H9 (cell line): Measurements from ENCODE around the gene SORCS2. TPM values are rescaled to one million over a fixed set of nuclear protein-coding genes. Genes with fewer than 3 reads are reported as not detected.

Source experiments
- DNase-seq: peaks from one replicate; pipeline ENCODE4 v3.0.0-alpha.2; 2017
- H2AFZ ChIP-seq: one replicate; pipeline ENCODE4 v1.6.1; 2013; ENCODE audit warnings: mild to moderate bottlenecking, low read length, control low read depth, moderate library complexity
- H2AK5ac ChIP-seq: 2 replicates; pipeline ENCODE4 v1.6.1; 2013; ENCODE audit warnings: low read length, control low read depth, mixed read lengths; ENCODE audit not compliant: insufficient read length
- H2BK120ac ChIP-seq: one replicate; pipeline ENCODE4 v1.6.1; 2013; ENCODE audit warnings: low read depth, mild to moderate bottlenecking, low read length, control low read depth, inconsistent platforms; ENCODE audit not compliant: poor library complexity, severe bottlenecking
- H2BK12ac ChIP-seq: 2 replicates; pipeline ENCODE4 v1.6.1; 2013; ENCODE audit warnings: low read length, control low read depth, mixed read lengths, low read depth; ENCODE audit not compliant: insufficient read length
- H2BK15ac ChIP-seq: 2 replicates; pipeline ENCODE4 v1.6.1; 2013; ENCODE audit warnings: low read depth, low read length, control low read depth
- H2BK20ac ChIP-seq: one replicate; pipeline ENCODE4 v1.6.1; 2013; ENCODE audit warnings: low read depth, mild to moderate bottlenecking, low read length, control low read depth, inconsistent platforms; ENCODE audit not compliant: poor library complexity, severe bottlenecking
- H2BK5ac ChIP-seq: 2 replicates; pipeline ENCODE4 v1.6.1; 2013; ENCODE audit warnings: low read length, control low read depth, mixed read lengths; ENCODE audit not compliant: insufficient read length
- H3K14ac ChIP-seq: 2 replicates; pipeline ENCODE4 v1.6.1; 2013; ENCODE audit warnings: low read length, control low read depth; ENCODE audit not compliant: insufficient read depth
- H3K18ac ChIP-seq: 2 replicates; pipeline ENCODE4 v1.6.1; 2013; ENCODE audit warnings: low read depth, mild to moderate bottlenecking, mixed read lengths, low read length, control low read depth; ENCODE audit not compliant: insufficient read length
- H3K23ac ChIP-seq: 2 replicates; pipeline ENCODE4 v1.6.1; 2013; ENCODE audit warnings: low read length, control low read depth, mixed read lengths, low read depth; ENCODE audit not compliant: insufficient read length
- H3K23me2 ChIP-seq: 2 replicates; pipeline ENCODE4 v1.6.1; 2013; ENCODE audit warnings: low read depth, mild to moderate bottlenecking, mixed read lengths, low read length, control low read depth; ENCODE audit not compliant: insufficient read length, poor library complexity, severe bottlenecking
- H3K27ac ChIP-seq: 2 replicates; pipeline ENCODE4 v1.5.1; 2013; ENCODE audit warnings: low read length, control low read depth, mixed read lengths, low read depth; ENCODE audit not compliant: insufficient read length
- H3K27me3 ChIP-seq: 2 replicates; pipeline ENCODE4 v1.6.1; 2013; ENCODE audit warnings: low read length, control low read depth, inconsistent platforms; ENCODE audit not compliant: insufficient read depth
- H3K4ac ChIP-seq: 2 replicates; pipeline ENCODE4 v1.6.1; 2013; ENCODE audit warnings: low read depth, mild to moderate bottlenecking, control low read depth, inconsistent platforms, low read length, moderate library complexity
- H3K4me1 ChIP-seq: 2 replicates; pipeline ENCODE4 v1.6.1; 2013; ENCODE audit warnings: low read length, control low read depth, inconsistent platforms; ENCODE audit not compliant: insufficient read depth
- H3K4me2 ChIP-seq: 2 replicates; pipeline ENCODE4 v1.6.1; 2013; ENCODE audit warnings: low read length, control low read depth, mixed read lengths; ENCODE audit not compliant: insufficient read length, insufficient read depth
- H3K56ac ChIP-seq: 2 replicates; pipeline ENCODE4 v1.6.1; 2013; ENCODE audit warnings: low read depth, mild to moderate bottlenecking, mixed read lengths, low read length, control low read depth; ENCODE audit not compliant: insufficient read length
- H3K79me1 ChIP-seq: 2 replicates; pipeline ENCODE4 v1.6.1; 2013; ENCODE audit warnings: low read depth, mild to moderate bottlenecking, moderate library complexity, low read length, control low read depth, inconsistent platforms; ENCODE audit not compliant: insufficient read depth, poor library complexity, severe bottlenecking
- H3K79me2 ChIP-seq: 2 replicates; pipeline ENCODE4 v1.6.1; 2013; ENCODE audit warnings: low read length, control low read depth, inconsistent platforms; ENCODE audit not compliant: insufficient read depth
- H3K9ac ChIP-seq: 2 replicates; pipeline ENCODE4 v1.6.1; 2013; ENCODE audit warnings: low read length, control low read depth, mixed read lengths; ENCODE audit not compliant: insufficient read length; ENCODE audit errors: extremely low read depth
- H3K9me3 ChIP-seq: one replicate; pipeline ENCODE4 v1.6.1; 2013; ENCODE audit warnings: low read depth, low read length, inconsistent platforms; ENCODE audit not compliant: control insufficient read depth
- H3T11ph ChIP-seq: one replicate; pipeline ENCODE4 v1.6.1; 2013; ENCODE audit warnings: mild to moderate bottlenecking, low read length, control low read depth, inconsistent platforms
- H4K20me1 ChIP-seq: one replicate; pipeline ENCODE4 v1.6.1; 2013; ENCODE audit not compliant: control insufficient read depth, insufficient read length, insufficient read depth
- H4K5ac ChIP-seq: 2 replicates; pipeline ENCODE4 v1.6.1; 2013; ENCODE audit warnings: low read depth, mild to moderate bottlenecking, mixed read lengths, low read length, control low read depth; ENCODE audit not compliant: insufficient read length
- H4K8ac ChIP-seq: replicated peaks from 2 replicates; pipeline ENCODE4 v1.6.1; 2013; ENCODE audit warnings: low read length, control low read depth, mixed read lengths, low read depth; ENCODE audit not compliant: insufficient read length
- H4K91ac ChIP-seq: 2 replicates; pipeline ENCODE4 v1.6.1; 2013; ENCODE audit warnings: low read depth, mild to moderate bottlenecking, moderate library complexity, mixed read lengths, low read length, control low read depth; ENCODE audit not compliant: insufficient read length
- H3K27ac Mint-ChIP-seq, 3 experiments: 2 replicates in 2 of 3; 3 replicates in 1 of 3; pipeline ENCODE4 v1.8.0; 2020 to 2021; ENCODE audit warnings: mixed read lengths in 3 of 3, mild to moderate bottlenecking in 1 of 3, moderate library complexity in 1 of 3
- H3K27me3 Mint-ChIP-seq: 2 replicates; pipeline ENCODE4 v1.8.0; 2021; ENCODE audit warnings: low read depth, mild to moderate bottlenecking, moderate library complexity, mixed read lengths
- H3K36me3 Mint-ChIP-seq, 3 experiments: 2 replicates in 2 of 3; 3 replicates in 1 of 3; pipeline ENCODE4 v1.8.0; 2020 to 2021; ENCODE audit warnings: low read depth in 3 of 3, mixed read lengths in 3 of 3; ENCODE audit not compliant: insufficient read depth in 1 of 3
- H3K4me1 Mint-ChIP-seq, 2 experiments: 2 replicates each; pipeline ENCODE4 v1.8.0; 2020; ENCODE audit warnings: mixed read lengths in 2 of 2
- H3K4me3 Mint-ChIP-seq, 2 experiments: 2 replicates in 1 of 2; 3 replicates in 1 of 2; pipeline ENCODE4 v1.8.0; 2020 to 2021; ENCODE audit warnings: mild to moderate bottlenecking in 2 of 2, mixed read lengths in 2 of 2, moderate library complexity in 1 of 2
- H3K9me3 Mint-ChIP-seq, 2 experiments: 2 replicates in 1 of 2; 3 replicates in 1 of 2; pipeline ENCODE4 v1.8.0; 2020; ENCODE audit warnings: mild to moderate bottlenecking in 2 of 2, mixed read lengths in 2 of 2, moderate library complexity in 1 of 2
- CTCF ChIP-seq: fragments of 200-600 bp; sonication (generic); conservative IDR thresholded peaks from 3 replicates; pipeline ENCODE4 v1.8.0; 2021; ENCODE audit warnings: antibody characterized with exemption, mild to moderate bottlenecking
- WGBS: extraction: QIAGEN DNeasy Blood & Tissue Kit; methylation state at CpG from one replicate; pipeline ENCODE4 v1.1.7; 2013; ENCODE audit warnings: missing lambda C conversion rate, low lambda C conversion rate, mixed read lengths; ENCODE audit not compliant: insufficient read length; ENCODE audit errors: extremely low coverage; 5-methylcytosine and 5-hydroxymethylcytosine counted together
- total RNA-seq: library from RNA; stranded (reverse); gene quantifications from 2 replicates; pipeline ENCODE4 v1.2.1, GENCODE V29; 2021

Gene SORCS2
- total RNA-seq, 1 experiment from 2014 or later = 0.57 TPM

DNA sequence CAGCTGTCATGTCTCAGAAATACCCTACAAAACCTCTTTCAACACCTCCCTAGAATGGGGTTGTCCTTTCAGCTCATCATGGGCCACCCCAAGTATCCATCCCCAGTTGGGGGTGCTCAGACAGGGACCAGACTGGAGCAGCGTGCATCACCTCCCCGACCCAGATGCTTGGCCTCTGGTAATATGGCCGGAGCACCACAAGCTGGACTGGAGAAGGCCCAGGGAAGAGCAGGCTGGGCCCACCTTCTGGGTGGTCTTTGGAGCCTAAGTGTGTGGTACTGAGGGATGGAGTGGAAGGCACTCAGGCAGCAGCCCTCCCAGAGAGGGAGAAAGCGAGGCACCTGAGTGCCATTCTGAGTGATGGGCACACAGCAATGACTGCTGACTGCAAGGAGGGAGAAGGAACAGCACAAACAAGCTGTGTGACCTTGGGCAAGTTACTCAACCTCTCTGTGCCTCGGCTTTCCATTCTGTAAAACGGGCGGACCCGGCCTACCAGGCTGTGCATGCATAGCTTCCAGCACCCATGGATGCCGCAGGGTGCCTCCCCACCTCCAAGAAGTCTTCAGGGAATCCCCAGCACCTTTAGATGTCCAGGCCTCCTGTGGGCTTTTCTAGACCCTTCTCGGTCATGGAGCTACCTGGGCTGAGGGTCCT is 519.1 kb downstream of the SORCS2 start:
- H3K4me1 ChIP-seq = no peaks in the 10 kb centered on the region
- no peak overlapping the region for H3T11ph ChIP-seq
- no peaks in the 10 kb centered on the region for H4K20me1 ChIP-seq
- no peak overlapping the region for H3K56ac ChIP-seq
- no peak overlapping the region for H3K18ac ChIP-seq
- no peak for DNase-seq
- H3K4me3 Mint-ChIP-seq = no peak overlapping the region
- H3K79me1 ChIP-seq = no peaks in the 10 kb centered on the region
- no peak overlapping the region for H3K9ac ChIP-seq
- no peak overlapping the region for H2BK5ac ChIP-seq
- H4K5ac ChIP-seq = no peak overlapping the region
- no peak overlapping the region for H2BK12ac ChIP-seq
- peaks cover 2 to 9% of the 10 kb centered on the region in 2 experiments; a peak in 2 of 4 replicates for H3K4me1 Mint-ChIP-seq
- no peak overlapping the region for H2BK15ac ChIP-seq
- H3K23ac ChIP-seq = no peak overlapping the region
- no peak overlapping the region for H3K14ac ChIP-seq
- H3K79me2 ChIP-seq = no peaks in the 10 kb centered on the region
- TF ChIP-seq CTCF = no peak
- no peaks in the 10 kb centered on the region for H3K23me2 ChIP-seq
- peaks cover 17% of the 10 kb centered on the region for H3K27me3 Mint-ChIP-seq
- H2BK20ac ChIP-seq = no peak overlapping the region
- no peak overlapping the region for H4K8ac ChIP-seq
- WGBS = no CpG with 5 or more reads among the region's 10 CpGs
- no peak overlapping the region for H3K27ac ChIP-seq
- H3K9me3 ChIP-seq = no peaks in the 10 kb centered on the region
- H3K4me2 ChIP-seq = no peak overlapping the region
- H2AK5ac ChIP-seq = no peak overlapping the region
- no peaks in the 10 kb centered on the region; a peak in 1 of 7 replicates for H3K36me3 Mint-ChIP-seq
- no peaks in the 10 kb centered on the region for H3K27me3 ChIP-seq
- H4K91ac ChIP-seq = no peak overlapping the region
- H3K4ac ChIP-seq = no peak overlapping the region
- H3K27ac Mint-ChIP-seq = no peak overlapping the region; a peak in 1 of 7 replicates
- H2AFZ ChIP-seq = no peak overlapping the region
- no peak overlapping the region for H2BK120ac ChIP-seq
- H3K9me3 Mint-ChIP-seq = no peaks in the 10 kb centered on the region; a peak in 2 of 5 replicates
